K562 (cell line): Measurements from ENCODE around the gene KIF23. TPM values are rescaled to one million over a fixed set of nuclear protein-coding genes. Genes with fewer than 3 reads are reported as not detected.

Experiments used
- POLR2A ChIP-seq: fragments of 450-650 bp; conservative IDR thresholded peaks from 2 replicates; pipeline ENCODE4 v1.6.1; 2016
- SLC30A9 ChIP-seq: fragments of 250-450 bp; sonication (Bioruptor Pico); IDR thresholded peaks from 2 replicates; pipeline ENCODE4 v1.8.0; 2022; ENCODE audit warnings: mild to moderate bottlenecking, moderate library complexity
- polyA plus RNA-seq, 8 experiments: library from polyadenylated mRNA; depleted of rRNA in 4 of 8; stranded (reverse) in 5 of 8; unstranded in 3 of 8; fragments of >200 nt; fragmentation: Nextera tagmentation in 2 of 8; fragmentation: Illumina TruSeq in 1 of 8; extraction: Ambion mirVana in 2 of 8; extraction: Trizol in 1 of 8; gene quantifications; 2 replicates each; pipeline versions ENCODE4 v1.2.1 to v1.2.3, GENCODE V29; 2011 to 2014; ENCODE audit warnings: inconsistent platforms in 1 of 8, missing spikeins in 1 of 8
- total RNA-seq, 7 experiments: library from RNA; depleted of rRNA in 6 of 7; stranded (reverse); fragments of >200 nt in 6 of 7; fragmentation: Illumina TruSeq in 2 of 7; extraction: Trizol in 2 of 7; gene quantifications; 2 replicates each; pipeline versions ENCODE4 v1.2.1 to v1.2.3, GENCODE V29; 2011 to 2021; ENCODE audit warnings: low replicate concordance in 1 of 7
- TF ChIP-seq, protein P1 (sequence below): fragments of 450-650 bp; IDR thresholded peaks from 2 replicates; pipeline ENCODE4 v1.6.1; 2016; ENCODE audit warnings: mild to moderate bottlenecking, moderate library complexity
- TF ChIP-seq, protein P2 (sequence below): fragments of 200-800 bp; sonication (Bioruptor generic); IDR thresholded peaks from 2 replicates; pipeline ENCODE4 v1.6.1; 2016; ENCODE audit warnings: missing genetic modification characterization, missing compliant biosample characterization
- TF ChIP-seq, protein P3 (sequence below): sonication (generic); formaldehyde crosslinking; IDR thresholded peaks from 2 replicates; pipeline ENCODE4 v1.8.0; 2023; ENCODE audit warnings: mild to moderate bottlenecking, missing genetic modification reagents

The KIF23 gene
- total and polyA plus RNA-seq, 9 of the 15 experiments (the other 6 are each of a cell fraction or from before 2014, with no cell fraction given): 29.4 to 58.2 (median 41.9) TPM

DNA sequence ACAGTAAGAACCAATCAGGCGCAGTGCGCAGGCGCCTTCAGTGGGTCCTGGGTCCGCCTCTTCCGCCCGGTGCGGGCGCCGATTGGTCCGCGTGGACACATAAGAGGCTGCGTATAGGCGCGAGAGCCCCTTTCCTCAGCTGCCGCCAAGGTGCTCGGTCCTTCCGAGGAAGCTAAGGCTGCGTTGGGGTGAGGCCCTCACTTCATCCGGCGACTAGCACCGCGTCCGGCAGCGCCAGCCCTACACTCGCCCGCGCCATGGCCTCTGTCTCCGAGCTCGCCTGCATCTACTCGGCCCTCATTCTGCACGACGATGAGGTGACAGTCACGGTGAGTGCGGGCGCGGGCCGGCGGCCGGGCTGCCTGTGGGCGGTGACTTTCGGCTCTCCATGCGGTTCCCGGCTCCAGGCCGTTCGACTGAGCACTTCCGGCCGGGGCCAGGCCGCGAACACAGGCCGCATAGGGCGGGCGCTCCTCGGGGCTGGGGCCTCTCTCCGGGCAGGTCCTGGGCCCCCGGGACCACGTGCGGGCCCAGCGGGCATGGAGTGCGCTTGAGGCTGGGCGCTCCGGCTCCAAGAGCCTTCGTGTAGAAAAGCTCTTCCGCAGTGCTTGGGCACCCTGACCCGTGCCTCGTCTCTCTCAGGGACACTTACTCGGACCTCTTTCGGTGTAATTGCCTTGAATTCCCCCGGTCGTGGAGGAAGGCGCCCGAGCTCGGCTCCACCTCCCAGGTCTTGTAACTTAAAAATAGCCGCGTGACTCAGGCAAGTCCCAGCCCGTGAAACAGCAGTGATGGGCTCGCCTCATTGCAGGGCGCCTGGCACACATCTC, 38.8 kb downstream of the KIF23 start, which contains the start of gene RPLP1 (continued):
- TF ChIP-seq, protein P1, sequence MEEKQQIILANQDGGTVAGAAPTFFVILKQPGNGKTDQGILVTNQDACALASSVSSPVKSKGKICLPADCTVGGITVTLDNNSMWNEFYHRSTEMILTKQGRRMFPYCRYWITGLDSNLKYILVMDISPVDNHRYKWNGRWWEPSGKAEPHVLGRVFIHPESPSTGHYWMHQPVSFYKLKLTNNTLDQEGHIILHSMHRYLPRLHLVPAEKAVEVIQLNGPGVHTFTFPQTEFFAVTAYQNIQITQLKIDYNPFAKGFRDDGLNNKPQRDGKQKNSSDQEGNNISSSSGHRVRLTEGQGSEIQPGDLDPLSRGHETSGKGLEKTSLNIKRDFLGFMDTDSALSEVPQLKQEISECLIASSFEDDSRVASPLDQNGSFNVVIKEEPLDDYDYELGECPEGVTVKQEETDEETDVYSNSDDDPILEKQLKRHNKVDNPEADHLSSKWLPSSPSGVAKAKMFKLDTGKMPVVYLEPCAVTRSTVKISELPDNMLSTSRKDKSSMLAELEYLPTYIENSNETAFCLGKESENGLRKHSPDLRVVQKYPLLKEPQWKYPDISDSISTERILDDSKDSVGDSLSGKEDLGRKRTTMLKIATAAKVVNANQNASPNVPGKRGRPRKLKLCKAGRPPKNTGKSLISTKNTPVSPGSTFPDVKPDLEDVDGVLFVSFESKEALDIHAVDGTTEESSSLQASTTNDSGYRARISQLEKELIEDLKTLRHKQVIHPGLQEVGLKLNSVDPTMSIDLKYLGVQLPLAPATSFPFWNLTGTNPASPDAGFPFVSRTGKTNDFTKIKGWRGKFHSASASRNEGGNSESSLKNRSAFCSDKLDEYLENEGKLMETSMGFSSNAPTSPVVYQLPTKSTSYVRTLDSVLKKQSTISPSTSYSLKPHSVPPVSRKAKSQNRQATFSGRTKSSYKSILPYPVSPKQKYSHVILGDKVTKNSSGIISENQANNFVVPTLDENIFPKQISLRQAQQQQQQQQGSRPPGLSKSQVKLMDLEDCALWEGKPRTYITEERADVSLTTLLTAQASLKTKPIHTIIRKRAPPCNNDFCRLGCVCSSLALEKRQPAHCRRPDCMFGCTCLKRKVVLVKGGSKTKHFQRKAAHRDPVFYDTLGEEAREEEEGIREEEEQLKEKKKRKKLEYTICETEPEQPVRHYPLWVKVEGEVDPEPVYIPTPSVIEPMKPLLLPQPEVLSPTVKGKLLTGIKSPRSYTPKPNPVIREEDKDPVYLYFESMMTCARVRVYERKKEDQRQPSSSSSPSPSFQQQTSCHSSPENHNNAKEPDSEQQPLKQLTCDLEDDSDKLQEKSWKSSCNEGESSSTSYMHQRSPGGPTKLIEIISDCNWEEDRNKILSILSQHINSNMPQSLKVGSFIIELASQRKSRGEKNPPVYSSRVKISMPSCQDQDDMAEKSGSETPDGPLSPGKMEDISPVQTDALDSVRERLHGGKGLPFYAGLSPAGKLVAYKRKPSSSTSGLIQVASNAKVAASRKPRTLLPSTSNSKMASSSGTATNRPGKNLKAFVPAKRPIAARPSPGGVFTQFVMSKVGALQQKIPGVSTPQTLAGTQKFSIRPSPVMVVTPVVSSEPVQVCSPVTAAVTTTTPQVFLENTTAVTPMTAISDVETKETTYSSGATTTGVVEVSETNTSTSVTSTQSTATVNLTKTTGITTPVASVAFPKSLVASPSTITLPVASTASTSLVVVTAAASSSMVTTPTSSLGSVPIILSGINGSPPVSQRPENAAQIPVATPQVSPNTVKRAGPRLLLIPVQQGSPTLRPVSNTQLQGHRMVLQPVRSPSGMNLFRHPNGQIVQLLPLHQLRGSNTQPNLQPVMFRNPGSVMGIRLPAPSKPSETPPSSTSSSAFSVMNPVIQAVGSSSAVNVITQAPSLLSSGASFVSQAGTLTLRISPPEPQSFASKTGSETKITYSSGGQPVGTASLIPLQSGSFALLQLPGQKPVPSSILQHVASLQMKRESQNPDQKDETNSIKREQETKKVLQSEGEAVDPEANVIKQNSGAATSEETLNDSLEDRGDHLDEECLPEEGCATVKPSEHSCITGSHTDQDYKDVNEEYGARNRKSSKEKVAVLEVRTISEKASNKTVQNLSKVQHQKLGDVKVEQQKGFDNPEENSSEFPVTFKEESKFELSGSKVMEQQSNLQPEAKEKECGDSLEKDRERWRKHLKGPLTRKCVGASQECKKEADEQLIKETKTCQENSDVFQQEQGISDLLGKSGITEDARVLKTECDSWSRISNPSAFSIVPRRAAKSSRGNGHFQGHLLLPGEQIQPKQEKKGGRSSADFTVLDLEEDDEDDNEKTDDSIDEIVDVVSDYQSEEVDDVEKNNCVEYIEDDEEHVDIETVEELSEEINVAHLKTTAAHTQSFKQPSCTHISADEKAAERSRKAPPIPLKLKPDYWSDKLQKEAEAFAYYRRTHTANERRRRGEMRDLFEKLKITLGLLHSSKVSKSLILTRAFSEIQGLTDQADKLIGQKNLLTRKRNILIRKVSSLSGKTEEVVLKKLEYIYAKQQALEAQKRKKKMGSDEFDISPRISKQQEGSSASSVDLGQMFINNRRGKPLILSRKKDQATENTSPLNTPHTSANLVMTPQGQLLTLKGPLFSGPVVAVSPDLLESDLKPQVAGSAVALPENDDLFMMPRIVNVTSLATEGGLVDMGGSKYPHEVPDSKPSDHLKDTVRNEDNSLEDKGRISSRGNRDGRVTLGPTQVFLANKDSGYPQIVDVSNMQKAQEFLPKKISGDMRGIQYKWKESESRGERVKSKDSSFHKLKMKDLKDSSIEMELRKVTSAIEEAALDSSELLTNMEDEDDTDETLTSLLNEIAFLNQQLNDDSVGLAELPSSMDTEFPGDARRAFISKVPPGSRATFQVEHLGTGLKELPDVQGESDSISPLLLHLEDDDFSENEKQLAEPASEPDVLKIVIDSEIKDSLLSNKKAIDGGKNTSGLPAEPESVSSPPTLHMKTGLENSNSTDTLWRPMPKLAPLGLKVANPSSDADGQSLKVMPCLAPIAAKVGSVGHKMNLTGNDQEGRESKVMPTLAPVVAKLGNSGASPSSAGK: peak; percentile 29; the same call in 1 of the 2 replicates
- peak; percentile 100 for TF ChIP-seq POLR2A
- TF ChIP-seq SLC30A9 (CRISPR knock-in tag): no peak
- TF ChIP-seq, protein P2, sequence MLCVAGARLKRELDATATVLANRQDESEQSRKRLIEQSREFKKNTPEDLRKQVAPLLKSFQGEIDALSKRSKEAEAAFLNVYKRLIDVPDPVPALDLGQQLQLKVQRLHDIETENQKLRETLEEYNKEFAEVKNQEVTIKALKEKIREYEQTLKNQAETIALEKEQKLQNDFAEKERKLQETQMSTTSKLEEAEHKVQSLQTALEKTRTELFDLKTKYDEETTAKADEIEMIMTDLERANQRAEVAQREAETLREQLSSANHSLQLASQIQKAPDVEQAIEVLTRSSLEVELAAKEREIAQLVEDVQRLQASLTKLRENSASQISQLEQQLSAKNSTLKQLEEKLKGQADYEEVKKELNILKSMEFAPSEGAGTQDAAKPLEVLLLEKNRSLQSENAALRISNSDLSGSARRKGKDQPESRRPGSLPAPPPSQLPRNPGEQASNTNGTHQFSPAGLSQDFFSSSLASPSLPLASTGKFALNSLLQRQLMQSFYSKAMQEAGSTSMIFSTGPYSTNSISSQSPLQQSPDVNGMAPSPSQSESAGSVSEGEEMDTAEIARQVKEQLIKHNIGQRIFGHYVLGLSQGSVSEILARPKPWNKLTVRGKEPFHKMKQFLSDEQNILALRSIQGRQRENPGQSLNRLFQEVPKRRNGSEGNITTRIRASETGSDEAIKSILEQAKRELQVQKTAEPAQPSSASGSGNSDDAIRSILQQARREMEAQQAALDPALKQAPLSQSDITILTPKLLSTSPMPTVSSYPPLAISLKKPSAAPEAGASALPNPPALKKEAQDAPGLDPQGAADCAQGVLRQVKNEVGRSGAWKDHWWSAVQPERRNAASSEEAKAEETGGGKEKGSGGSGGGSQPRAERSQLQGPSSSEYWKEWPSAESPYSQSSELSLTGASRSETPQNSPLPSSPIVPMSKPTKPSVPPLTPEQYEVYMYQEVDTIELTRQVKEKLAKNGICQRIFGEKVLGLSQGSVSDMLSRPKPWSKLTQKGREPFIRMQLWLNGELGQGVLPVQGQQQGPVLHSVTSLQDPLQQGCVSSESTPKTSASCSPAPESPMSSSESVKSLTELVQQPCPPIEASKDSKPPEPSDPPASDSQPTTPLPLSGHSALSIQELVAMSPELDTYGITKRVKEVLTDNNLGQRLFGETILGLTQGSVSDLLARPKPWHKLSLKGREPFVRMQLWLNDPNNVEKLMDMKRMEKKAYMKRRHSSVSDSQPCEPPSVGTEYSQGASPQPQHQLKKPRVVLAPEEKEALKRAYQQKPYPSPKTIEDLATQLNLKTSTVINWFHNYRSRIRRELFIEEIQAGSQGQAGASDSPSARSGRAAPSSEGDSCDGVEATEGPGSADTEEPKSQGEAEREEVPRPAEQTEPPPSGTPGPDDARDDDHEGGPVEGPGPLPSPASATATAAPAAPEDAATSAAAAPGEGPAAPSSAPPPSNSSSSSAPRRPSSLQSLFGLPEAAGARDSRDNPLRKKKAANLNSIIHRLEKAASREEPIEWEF: no peak
- TF ChIP-seq, protein P3, sequence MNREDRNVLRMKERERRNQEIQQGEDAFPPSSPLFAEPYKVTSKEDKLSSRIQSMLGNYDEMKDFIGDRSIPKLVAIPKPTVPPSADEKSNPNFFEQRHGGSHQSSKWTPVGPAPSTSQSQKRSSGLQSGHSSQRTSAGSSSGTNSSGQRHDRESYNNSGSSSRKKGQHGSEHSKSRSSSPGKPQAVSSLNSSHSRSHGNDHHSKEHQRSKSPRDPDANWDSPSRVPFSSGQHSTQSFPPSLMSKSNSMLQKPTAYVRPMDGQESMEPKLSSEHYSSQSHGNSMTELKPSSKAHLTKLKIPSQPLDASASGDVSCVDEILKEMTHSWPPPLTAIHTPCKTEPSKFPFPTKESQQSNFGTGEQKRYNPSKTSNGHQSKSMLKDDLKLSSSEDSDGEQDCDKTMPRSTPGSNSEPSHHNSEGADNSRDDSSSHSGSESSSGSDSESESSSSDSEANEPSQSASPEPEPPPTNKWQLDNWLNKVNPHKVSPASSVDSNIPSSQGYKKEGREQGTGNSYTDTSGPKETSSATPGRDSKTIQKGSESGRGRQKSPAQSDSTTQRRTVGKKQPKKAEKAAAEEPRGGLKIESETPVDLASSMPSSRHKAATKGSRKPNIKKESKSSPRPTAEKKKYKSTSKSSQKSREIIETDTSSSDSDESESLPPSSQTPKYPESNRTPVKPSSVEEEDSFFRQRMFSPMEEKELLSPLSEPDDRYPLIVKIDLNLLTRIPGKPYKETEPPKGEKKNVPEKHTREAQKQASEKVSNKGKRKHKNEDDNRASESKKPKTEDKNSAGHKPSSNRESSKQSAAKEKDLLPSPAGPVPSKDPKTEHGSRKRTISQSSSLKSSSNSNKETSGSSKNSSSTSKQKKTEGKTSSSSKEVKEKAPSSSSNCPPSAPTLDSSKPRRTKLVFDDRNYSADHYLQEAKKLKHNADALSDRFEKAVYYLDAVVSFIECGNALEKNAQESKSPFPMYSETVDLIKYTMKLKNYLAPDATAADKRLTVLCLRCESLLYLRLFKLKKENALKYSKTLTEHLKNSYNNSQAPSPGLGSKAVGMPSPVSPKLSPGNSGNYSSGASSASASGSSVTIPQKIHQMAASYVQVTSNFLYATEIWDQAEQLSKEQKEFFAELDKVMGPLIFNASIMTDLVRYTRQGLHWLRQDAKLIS (CRISPR knock-in tag): peak; percentile 97
